ENCODE measurements around the gene TMEM92.

DNA sequence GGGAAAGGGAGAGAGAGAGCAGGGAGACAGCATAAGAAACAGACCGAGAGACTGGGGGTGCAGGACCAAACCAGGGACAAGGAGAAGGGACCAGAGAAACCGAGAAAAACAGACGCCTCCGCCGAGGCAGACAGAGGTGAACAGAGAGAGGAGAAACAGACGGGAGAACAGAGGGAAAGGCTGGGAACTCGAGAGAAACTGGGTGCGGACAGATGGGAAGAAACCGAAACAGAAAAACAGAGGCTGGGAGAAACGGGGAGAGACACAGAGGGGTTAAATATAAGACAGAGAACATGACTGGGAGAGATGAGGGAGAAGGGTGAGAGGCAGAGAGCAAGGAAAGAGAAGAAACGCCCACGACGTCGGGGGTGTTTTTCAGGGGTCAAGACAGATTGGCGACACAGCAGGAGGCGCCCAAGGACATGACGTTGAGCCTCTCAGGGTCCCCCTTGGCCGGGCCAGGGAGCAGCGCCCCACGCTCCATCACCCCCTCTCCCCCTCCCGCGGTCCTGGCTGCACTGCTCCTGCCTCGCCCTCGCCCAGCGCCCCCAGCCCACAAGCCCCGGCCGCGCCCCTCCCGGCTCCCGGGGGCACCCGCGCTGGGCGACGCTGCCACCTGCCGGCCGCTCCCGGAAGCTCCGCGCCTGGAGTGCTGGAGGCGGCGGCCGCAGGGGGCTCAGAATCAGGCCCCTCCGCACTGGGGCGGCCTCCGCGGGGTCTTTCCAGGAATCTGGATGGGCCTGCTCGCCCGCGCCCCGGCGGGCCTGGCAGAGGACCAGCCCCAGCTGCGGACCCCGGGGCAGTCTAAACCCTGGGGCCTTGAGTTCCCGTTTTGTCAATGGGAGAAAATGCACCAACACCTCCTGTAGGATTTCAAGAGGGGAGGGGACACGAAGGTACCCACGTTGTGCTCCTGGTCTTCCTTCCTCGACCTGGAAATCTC is 1.3 kb upstream of the TMEM92 start:
- no peak for TF ChIP-seq POLR2A (IDR thresholded peaks at IDR 0.05; ENCODE audit: low read length)
- no peak for TF ChIP-seq GATA1 (IDR thresholded peaks at IDR 0.05; ENCODE audit: low read depth, low read length)
